Measurements from ENCODE around the gene SLC25A22.

Gene SLC25A22

GRCh38 chr11:786235-787083, 11.6 kb downstream of the SLC25A22 start:
- Mint-ChIP-seq H3K27ac (no peak overlapping the region), H3K4me1 (peaks cover 32% of the 10 kb centered on the region), H3K9me3 (no peaks in the 10 kb centered on the region), H3K4me3 (no peak overlapping the region), H3K27me3 (ENCODE audit: low read depth, poor library complexity) (peaks cover 15% of the 10 kb centered on the region), H3K36me3 (ENCODE audit: low read depth) (peaks cover 5% of the 10 kb centered on the region)
- DNase-seq: no peak
- no peak for TF ChIP-seq CTCF (IDR thresholded peaks at IDR 0.05)

- H3K27ac Mint-ChIP-seq: peak overlapping the region; percentile 73
Measured at GRCh38 chr11:783581-784015, 14.5 kb downstream of the SLC25A22 start.

GRCh38 chr11:782264-783174, 15.6 kb downstream of the SLC25A22 start:
- no peak for TF ChIP-seq CTCF (IDR thresholded peaks at IDR 0.05)
- Mint-ChIP-seq H3K4me3 (no peak overlapping the region), H3K9me3 (no peaks in the 10 kb centered on the region), H3K27me3 (ENCODE audit: low read depth, poor library complexity) (peaks cover 12% of the 10 kb centered on the region), H3K4me1 (peaks cover 38% of the 10 kb centered on the region), H3K27ac (peak overlapping the region; percentile 79), H3K36me3 (ENCODE audit: low read depth) (peaks cover 10% of the 10 kb centered on the region)
- DNase-seq: peak; percentile 4

More at GRCh38 chr11:783581-784015, 14.5 kb downstream of the SLC25A22 start:
- peak; percentile 77 for TF ChIP-seq CTCF (IDR thresholded peaks at IDR 0.05)
- H3K27me3 Mint-ChIP-seq (ENCODE audit: low read depth, poor library complexity): peaks cover 12% of the 10 kb centered on the region
- peak; percentile 88 for DNase-seq
- H3K4me1 Mint-ChIP-seq: peaks cover 38% of the 10 kb centered on the region
- H3K9me3 Mint-ChIP-seq: no peaks in the 10 kb centered on the region
- H3K4me3 Mint-ChIP-seq: peak overlapping the region; percentile 48
- H3K36me3 Mint-ChIP-seq (ENCODE audit: low read depth): peaks cover 10% of the 10 kb centered on the region

- Mint-ChIP-seq H3K27me3 (ENCODE audit: low read depth, poor library complexity) (peaks cover 12% of the 10 kb centered on the region), H3K27ac (no peak overlapping the region), H3K36me3 (ENCODE audit: low read depth) (peaks cover 10% of the 10 kb centered on the region), H3K9me3 (no peaks in the 10 kb centered on the region), H3K4me1 (peaks cover 46% of the 10 kb centered on the region), H3K4me3 (no peak overlapping the region)
- DNase-seq: peak; percentile 3
- no peak for TF ChIP-seq CTCF (IDR thresholded peaks at IDR 0.05)
Measured at GRCh38 chr11:779955-780532, 18.0 kb downstream of the SLC25A22 start.

GRCh38 chr11:778976-779954, 18.8 kb downstream of the SLC25A22 start:
- Mint-ChIP-seq H3K4me3 (peak overlapping the region; percentile 34), H3K36me3 (ENCODE audit: low read depth) (peaks cover 10% of the 10 kb centered on the region), H3K27me3 (ENCODE audit: low read depth, poor library complexity) (peaks cover 12% of the 10 kb centered on the region), H3K27ac (no peak overlapping the region), H3K4me1 (peaks cover 48% of the 10 kb centered on the region), H3K9me3 (no peaks in the 10 kb centered on the region)
- no peak for TF ChIP-seq CTCF (IDR thresholded peaks at IDR 0.05)
- DNase-seq: peak; percentile 4

Measured in nephron progenitor cell (in vitro differentiated cells).